Measurements from ENCODE around the gene MMP24. TPM values are rescaled to one million over a fixed set of nuclear protein-coding genes. Genes with fewer than 3 reads are reported as not detected.
"Not testable (repeated sequence)": the region's sequence is repeated elsewhere in the genome, so short reads cannot be mapped to it uniquely, and the experiment has no call there.

Gene MMP24
- total RNA-seq, 1 donor: not detected

DNA sequence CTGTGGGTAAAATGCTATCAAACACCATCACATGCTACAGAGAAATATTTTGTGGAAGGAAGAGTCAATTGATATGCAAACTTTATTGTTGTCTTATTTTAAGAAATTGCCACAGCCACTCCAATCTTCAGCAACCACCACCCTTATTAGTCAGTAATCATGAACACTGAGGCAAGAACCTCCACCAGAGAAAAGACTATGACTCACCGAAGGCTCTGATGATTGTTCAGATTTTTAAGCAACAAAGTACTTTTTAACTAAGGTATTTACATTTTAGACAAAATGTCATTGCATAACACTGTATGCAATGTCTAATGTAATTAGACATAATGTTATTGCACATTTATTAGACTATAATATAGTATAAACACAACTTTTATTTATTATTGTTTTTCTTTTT lies 26.2 kb upstream of the MMP24 start:
- H3K27me3 ChIP-seq (ENCODE audit: insufficient read depth, low read length): no peaks in the 10 kb centered on the region
- no peak overlapping the region for H3K4me3 ChIP-seq (ENCODE audit: low read length)
- H3K4me1 ChIP-seq (ENCODE audit: insufficient read depth, low read length): no peaks in the 10 kb centered on the region
- peaks cover 13% of the 10 kb centered on the region for H3K9me3 ChIP-seq (ENCODE audit: low read depth, low read length)

- H3K4me1 ChIP-seq (ENCODE audit: insufficient read depth, low read length); H3K9me3 ChIP-seq (ENCODE audit: low read depth, low read length); H3K4me3 ChIP-seq (ENCODE audit: low read length); H3K27me3 ChIP-seq (ENCODE audit: insufficient read depth, low read length): not testable (repeated sequence)
Measured at GRCh38 chr20:35201467-35201866, 25.0 kb upstream of the MMP24 start.

DNA sequence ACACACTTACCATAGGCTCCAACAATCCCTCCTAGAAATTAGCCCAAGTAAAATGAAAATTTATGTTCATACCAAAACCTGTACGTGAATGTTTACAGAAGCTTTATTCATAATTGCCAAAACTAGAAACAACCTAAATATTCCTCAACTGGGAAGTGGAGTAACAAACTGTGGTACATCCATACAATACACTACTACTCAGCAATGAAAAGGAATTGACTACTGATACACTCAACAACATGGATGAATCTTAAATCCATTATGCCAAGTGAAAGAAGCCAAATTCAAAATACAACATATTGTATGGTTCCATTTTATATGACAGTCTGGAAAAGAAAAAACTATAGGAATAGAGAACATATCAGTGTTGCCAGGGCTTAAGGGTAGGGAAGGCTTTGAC lies 19.7 kb upstream of the MMP24 start:
- Histone ChIP-seq H3K4me1 (ENCODE audit: insufficient read depth, low read length) (no peaks in the 10 kb centered on the region), H3K27me3 (ENCODE audit: insufficient read depth, low read length) (no peaks in the 10 kb centered on the region), H3K4me3 (ENCODE audit: low read length) (no peak overlapping the region), H3K9me3 (ENCODE audit: low read depth, low read length) (no peaks in the 10 kb centered on the region)

GRCh38 chr20:35207950-35208611 lies 18.4 kb upstream of the MMP24 start:
- H3K4me1 ChIP-seq (ENCODE audit: insufficient read depth, low read length): no peaks in the 10 kb centered on the region
- no peaks in the 10 kb centered on the region for H3K9me3 ChIP-seq (ENCODE audit: low read depth, low read length)
- H3K27me3 ChIP-seq (ENCODE audit: insufficient read depth, low read length): no peaks in the 10 kb centered on the region
- no peak overlapping the region for H3K4me3 ChIP-seq (ENCODE audit: low read length)

GRCh38 chr20:35215066-35215956 lies 11.2 kb upstream of the MMP24 start:
- H3K4me3 ChIP-seq (ENCODE audit: low read length): no peak overlapping the region
- no peaks in the 10 kb centered on the region for H3K27me3 ChIP-seq (ENCODE audit: insufficient read depth, low read length)
- no peaks in the 10 kb centered on the region for H3K4me1 ChIP-seq (ENCODE audit: insufficient read depth, low read length)
- H3K9me3 ChIP-seq (ENCODE audit: low read depth, low read length): no peaks in the 10 kb centered on the region

GRCh38 chr20:35216541-35216940 lies 9.9 kb upstream of the MMP24 start:
- Histone ChIP-seq H3K4me3 (ENCODE audit: low read length) (no peak overlapping the region), H3K27me3 (ENCODE audit: insufficient read depth, low read length) (no peaks in the 10 kb centered on the region), H3K4me1 (ENCODE audit: insufficient read depth, low read length) (no peaks in the 10 kb centered on the region), H3K9me3 (ENCODE audit: low read depth, low read length) (no peaks in the 10 kb centered on the region)

DNA sequence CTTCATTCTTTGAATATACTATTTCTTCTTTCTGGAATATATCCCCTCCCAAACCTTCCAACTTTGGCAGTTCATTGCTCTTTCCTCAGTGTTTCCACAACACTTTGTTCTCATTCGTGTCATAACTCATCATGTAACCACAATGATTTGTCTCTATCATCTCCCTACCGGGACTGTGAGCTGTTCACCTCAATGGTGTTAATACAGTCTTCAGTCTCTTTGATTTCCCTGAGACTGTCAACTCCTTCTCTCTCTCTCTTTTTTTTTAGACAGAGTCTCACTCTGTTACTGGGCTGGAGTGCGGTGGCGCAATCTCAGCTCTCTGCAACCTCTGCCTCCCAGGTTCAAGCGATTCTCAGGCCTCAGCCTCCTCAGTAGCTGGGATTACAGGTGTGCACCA lies 2.5 kb upstream of the MMP24 start:
- H3K9me3 ChIP-seq (ENCODE audit: low read depth, low read length): no peaks in the 10 kb centered on the region
- no peak overlapping the region for H3K4me3 ChIP-seq (ENCODE audit: low read length)
- H3K4me1 ChIP-seq (ENCODE audit: insufficient read depth, low read length): peaks cover 5% of the 10 kb centered on the region
- H3K27me3 ChIP-seq (ENCODE audit: insufficient read depth, low read length): peaks cover 37% of the 10 kb centered on the region

DNA sequence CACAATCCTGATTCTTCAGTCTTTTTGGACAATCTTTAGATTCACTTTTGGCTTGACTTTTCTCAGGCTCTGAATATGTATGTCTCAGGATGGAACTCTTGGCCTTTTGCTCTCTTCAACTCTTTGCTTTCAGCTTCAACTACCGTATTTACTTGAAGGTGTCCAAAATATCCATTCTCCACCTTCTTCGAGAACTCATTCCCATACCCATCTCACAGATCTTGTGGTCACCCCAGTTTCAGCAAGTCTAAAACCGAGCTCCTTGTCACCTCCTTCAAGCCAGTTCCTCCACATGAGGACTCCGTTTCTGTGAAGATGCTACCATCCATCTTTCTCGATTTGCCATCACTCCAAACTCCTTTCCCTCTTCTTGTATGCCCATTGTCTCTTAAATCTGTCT lies 2.0 kb upstream of the MMP24 start:
- Histone ChIP-seq H3K4me3 (ENCODE audit: low read length) (no peak overlapping the region), H3K9me3 (ENCODE audit: low read depth, low read length) (no peaks in the 10 kb centered on the region), H3K4me1 (ENCODE audit: insufficient read depth, low read length) (peaks cover 5% of the 10 kb centered on the region), H3K27me3 (ENCODE audit: insufficient read depth, low read length) (peaks cover 40% of the 10 kb centered on the region)

GRCh38 chr20:35225319-35226125 lies 968 bp upstream of the MMP24 start:
- H3K9me3 ChIP-seq (ENCODE audit: low read depth, low read length): no peaks in the 10 kb centered on the region
- peaks cover 40% of the 10 kb centered on the region for H3K27me3 ChIP-seq (ENCODE audit: insufficient read depth, low read length)
- no peak overlapping the region for H3K4me3 ChIP-seq (ENCODE audit: low read length)
- H3K4me1 ChIP-seq (ENCODE audit: insufficient read depth, low read length): peaks cover 5% of the 10 kb centered on the region

GRCh38 chr20:35226884-35227681 lies 593 bp downstream of the MMP24 start:
- no peaks in the 10 kb centered on the region for H3K9me3 ChIP-seq (ENCODE audit: low read depth, low read length)
- no peak overlapping the region for H3K4me3 ChIP-seq (ENCODE audit: low read length)
- H3K27me3 ChIP-seq (ENCODE audit: insufficient read depth, low read length): peaks cover 40% of the 10 kb centered on the region
- peaks cover 5% of the 10 kb centered on the region for H3K4me1 ChIP-seq (ENCODE audit: insufficient read depth, low read length)

DNA sequence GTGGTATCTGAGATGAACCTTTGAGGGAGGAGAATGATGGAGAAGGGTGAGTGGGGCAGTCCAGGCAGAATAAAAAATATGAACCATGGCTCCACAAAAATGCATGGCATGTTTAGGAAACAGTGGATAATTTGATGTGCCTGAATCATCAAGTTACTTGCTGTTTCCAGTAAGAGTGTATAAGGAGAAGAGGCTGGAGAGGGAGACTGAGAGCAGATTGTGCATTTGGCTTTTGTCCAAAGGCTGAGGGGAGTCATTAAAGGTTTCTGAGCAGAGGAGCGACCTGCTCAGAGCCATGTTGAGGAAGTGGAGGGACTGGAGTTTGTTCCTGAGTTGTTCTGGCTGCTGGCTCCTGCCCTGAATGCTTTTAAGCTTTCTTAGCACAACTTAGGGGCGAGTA lies 6.1 kb downstream of the MMP24 start:
- Histone ChIP-seq H3K27me3 (ENCODE audit: insufficient read depth, low read length) (peaks cover 16% of the 10 kb centered on the region), H3K4me3 (ENCODE audit: low read length) (no peak overlapping the region), H3K9me3 (ENCODE audit: low read depth, low read length) (no peaks in the 10 kb centered on the region), H3K4me1 (ENCODE audit: insufficient read depth, low read length) (no peaks in the 10 kb centered on the region)

GRCh38 chr20:35235881-35236280 lies 9.4 kb downstream of the MMP24 start:
- H3K4me3 ChIP-seq (ENCODE audit: low read length): no peak overlapping the region
- peaks cover 15% of the 10 kb centered on the region for H3K4me1 ChIP-seq (ENCODE audit: insufficient read depth, low read length)
- H3K27me3 ChIP-seq (ENCODE audit: insufficient read depth, low read length): no peaks in the 10 kb centered on the region
- H3K9me3 ChIP-seq (ENCODE audit: low read depth, low read length): no peaks in the 10 kb centered on the region

DNA sequence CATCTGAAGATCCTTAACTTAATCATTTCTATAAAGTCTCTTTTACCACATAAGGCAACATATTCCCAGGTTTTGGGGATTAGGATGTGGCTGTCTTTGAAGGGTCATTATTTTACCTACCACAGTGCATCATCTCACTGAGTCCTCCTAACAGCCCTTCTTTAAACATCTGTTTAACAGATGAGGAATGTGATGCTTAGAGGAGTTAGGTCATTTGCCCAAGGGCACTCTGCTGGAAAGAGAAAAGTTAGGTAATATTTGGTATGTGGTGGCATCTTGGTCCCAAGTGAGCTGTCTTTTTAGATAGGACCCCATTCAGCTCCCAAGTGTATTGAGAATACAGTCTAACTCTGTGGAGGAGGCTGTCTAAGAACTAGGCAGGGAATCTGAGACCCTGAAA lies 11.0 kb downstream of the MMP24 start:
- Histone ChIP-seq H3K4me1 (ENCODE audit: insufficient read depth, low read length) (peaks cover 15% of the 10 kb centered on the region), H3K9me3 (ENCODE audit: low read depth, low read length) (no peaks in the 10 kb centered on the region), H3K27me3 (ENCODE audit: insufficient read depth, low read length) (no peaks in the 10 kb centered on the region), H3K4me3 (ENCODE audit: low read length) (no peak overlapping the region)

- Histone ChIP-seq H3K4me1 (ENCODE audit: insufficient read depth, low read length) (peaks cover 15% of the 10 kb centered on the region), H3K27me3 (ENCODE audit: insufficient read depth, low read length) (no peaks in the 10 kb centered on the region), H3K4me3 (ENCODE audit: low read length) (no peak overlapping the region)
Measured at GRCh38 chr20:35238170-35238569, 11.7 kb downstream of the MMP24 start.

More at GRCh38 chr20:35238170-35238569, 11.7 kb downstream of the MMP24 start:
- no peaks in the 10 kb centered on the region for H3K9me3 ChIP-seq (ENCODE audit: low read depth, low read length)
